CD14-positive monocyte (primary cell): ENCODE results near the gene XCR1. TPM values are rescaled to one million over a fixed set of nuclear protein-coding genes. Genes with fewer than 3 reads are reported as not detected.
"Not testable (repeated sequence)": the region's sequence is repeated elsewhere in the genome, so short reads cannot be mapped to it uniquely, and the experiment has no call there.

Experiments used
- DNase-seq, 3 donors: peaks; one replicate each; pipeline ENCODE4 v3.0.0-alpha.2; 2011 to 2022
- H2AFZ ChIP-seq: 2 replicates; pipeline ENCODE4 v1.6.0; 2012; ENCODE audit warnings: mild to moderate bottlenecking, low read depth, low read length, inconsistent platforms; ENCODE audit not compliant: insufficient read depth, poor library complexity, severe bottlenecking
- H3K27ac ChIP-seq, 2 donors: 1 replicate in 1 of 2; 2 replicates in 1 of 2; pipeline ENCODE4 v1.5.1; 2012 to 2013; ENCODE audit warnings: low read length in 2 of 2, control low read depth in 1 of 2, inconsistent platforms in 1 of 2, low read depth in 1 of 2, mild to moderate bottlenecking in 1 of 2
- H3K27me3 ChIP-seq, 2 donors: one replicate each; pipeline versions ENCODE4 v1.6.0 to v1.6.1; 2011 to 2013; ENCODE audit warnings: low read length in 2 of 2; ENCODE audit not compliant: control insufficient read depth in 2 of 2, insufficient read depth in 2 of 2
- H3K36me3 ChIP-seq, 2 donors: replicated peaks in 1 of 2; 1 replicate in 1 of 2; 2 replicates in 1 of 2; pipeline versions ENCODE4 v1.5.1 to v1.6.1; 2012 to 2013; ENCODE audit warnings: low read length in 2 of 2, control low read depth in 1 of 2, inconsistent platforms in 1 of 2, mild to moderate bottlenecking in 1 of 2; ENCODE audit not compliant: insufficient read depth in 2 of 2, control insufficient read depth in 1 of 2
- H3K4me1 ChIP-seq, 2 donors: 1 replicate in 1 of 2; 2 replicates in 1 of 2; pipeline versions ENCODE4 v1.5.1 to v1.6.1; 2012 to 2013; ENCODE audit warnings: low read length in 2 of 2, control low read depth in 1 of 2, inconsistent platforms in 1 of 2, mild to moderate bottlenecking in 1 of 2, moderate library complexity in 1 of 2; ENCODE audit not compliant: insufficient read depth in 2 of 2, control insufficient read depth in 1 of 2
- H3K4me2 ChIP-seq: replicated peaks from 2 replicates; pipeline ENCODE3; 2012; ENCODE audit warnings: low read length, moderate library complexity, mild to moderate bottlenecking; ENCODE audit not compliant: poor library complexity, severe bottlenecking; ENCODE audit errors: extremely low read depth
- H3K4me3 ChIP-seq, 3 experiments: fragments of 200-600 bp in 1 of 3; sonication (generic) in 1 of 3; replicated peaks in 1 of 3; 1 replicate in 2 of 3; 2 replicates in 1 of 3; pipeline ENCODE4 v1.5.1; 2011 to 2013; ENCODE audit warnings: low read length in 3 of 3, mild to moderate bottlenecking in 3 of 3, control low read depth in 2 of 3, low read depth in 2 of 3, inconsistent platforms in 1 of 3, moderate library complexity in 1 of 3
- H3K79me2 ChIP-seq: 2 replicates; pipeline ENCODE4 v1.6.0; 2012; ENCODE audit warnings: mild to moderate bottlenecking, control low read depth, inconsistent platforms, low read length, moderate library complexity; ENCODE audit not compliant: insufficient read depth
- H3K9ac ChIP-seq: 2 replicates; pipeline ENCODE4 v1.6.0; 2017; ENCODE audit warnings: low read length, mild to moderate bottlenecking; ENCODE audit not compliant: insufficient read depth, poor library complexity, severe bottlenecking
- H3K9me3 ChIP-seq, 2 donors: replicated peaks in 1 of 2; 1 replicate in 1 of 2; 2 replicates in 1 of 2; pipeline versions ENCODE4 v1.5.1 to v1.6.1; 2012 to 2013; ENCODE audit warnings: low read length in 2 of 2, control low read depth in 1 of 2; ENCODE audit not compliant: control insufficient read depth in 1 of 2, insufficient read depth in 1 of 2
- H4K20me1 ChIP-seq: 2 replicates; pipeline ENCODE4 v1.6.0; 2012; ENCODE audit warnings: mild to moderate bottlenecking, low read length, control low read depth, moderate library complexity; ENCODE audit not compliant: insufficient read depth
- H3K27ac Mint-ChIP-seq, 7 donors: one replicate each; pipeline ENCODE4 v1.8.0; 2020; ENCODE audit warnings: mild to moderate bottlenecking in 7 of 7, mixed read lengths in 7 of 7, moderate library complexity in 6 of 7, inconsistent platforms in 2 of 7
- H3K27me3 Mint-ChIP-seq, 3 donors: one replicate each; pipeline ENCODE4 v1.8.0; 2021 to 2022; ENCODE audit warnings: low read depth in 3 of 3, mild to moderate bottlenecking in 3 of 3, mixed read lengths in 3 of 3, moderate library complexity in 3 of 3, inconsistent platforms in 1 of 3
- H3K36me3 Mint-ChIP-seq, 2 donors: one replicate each; pipeline ENCODE4 v1.8.0; 2020; ENCODE audit warnings: mixed read lengths in 2 of 2, inconsistent platforms in 1 of 2, mild to moderate bottlenecking in 1 of 2
- H3K4me1 Mint-ChIP-seq: one replicate; pipeline ENCODE4 v1.8.0; 2020; ENCODE audit warnings: mild to moderate bottlenecking, mixed read lengths
- H3K4me3 Mint-ChIP-seq, 2 donors: one replicate each; pipeline ENCODE4 v1.8.0; 2020; ENCODE audit warnings: mild to moderate bottlenecking in 2 of 2, mixed read lengths in 2 of 2, moderate library complexity in 1 of 2
- H3K9me3 Mint-ChIP-seq, 7 donors: one replicate each; pipeline ENCODE4 v1.8.0; 2020 to 2022; ENCODE audit warnings: mixed read lengths in 7 of 7, mild to moderate bottlenecking in 6 of 7, moderate library complexity in 6 of 7, inconsistent platforms in 2 of 7
- CTCF ChIP-seq: fragments of 200-600 bp; IDR thresholded peaks from one replicate; pipeline ENCODE4 v1.8.0; 2022; ENCODE audit warnings: antibody characterized with exemption, mild to moderate bottlenecking
- WGBS: methylation state at CpG from one replicate; pipeline ENCODE4 v1.1.5; 2013; ENCODE audit warnings: missing lambda C conversion rate; ENCODE audit not compliant: insufficient coverage; 5-methylcytosine and 5-hydroxymethylcytosine counted together
- intact Hi-C, 2 donors: fragments of 100-400 bp; cut with micrococcal nuclease; formaldehyde crosslinking; loops; one replicate each; pipeline versions ENCODE4 v1.15.0 to v1.15.1; 2023
- polyA plus RNA-seq, 3 donors: library from polyadenylated mRNA; depleted of rRNA in 1 of 3; unstranded in 2 of 3; stranded (reverse) in 1 of 3; fragments of 300-500 nt in 2 of 3; fragments of >200 nt in 1 of 3; fragmentation: Illumina TruSeq in 2 of 3; gene quantifications; 1 replicate in 2 of 3; 2 replicates in 1 of 3; pipeline ENCODE4 v1.2.3, GENCODE V29; 2012 to 2021

XCR1 gene
- polyA plus RNA-seq, 3 donors, result 0.03 to 0.05 TPM; not detected in 1

- H3K4me3 Mint-ChIP-seq, result no peak overlapping the region
- H3K9me3 Mint-ChIP-seq, result peaks cover 0 to 1% (median 0%) of the 10 kb centered on the region in 7 donors
- H4K20me1 ChIP-seq, result no peaks in the 10 kb centered on the region
- no peaks in the 10 kb centered on the region for H3K79me2 ChIP-seq
- H3K4me3 ChIP-seq, result no peak overlapping the region
- WGBS, result no CpG with 5 or more reads among the region's 1 CpG
- no peak for DNase-seq
- H3K4me2 ChIP-seq, result no peak overlapping the region
- H3K27ac Mint-ChIP-seq, result no peak overlapping the region
- intact Hi-C loops, result no loop called here
- H3K4me1 Mint-ChIP-seq, result peaks cover 2% of the 10 kb centered on the region
- no peaks in the 10 kb centered on the region for H3K36me3 Mint-ChIP-seq
- H3K27me3 Mint-ChIP-seq, result peaks cover 0 to 9% (median 0%) of the 10 kb centered on the region in 3 donors
- TF ChIP-seq CTCF, result no peak
- no peaks in the 10 kb centered on the region for H3K4me1 ChIP-seq
- no peaks in the 10 kb centered on the region for H3K27me3 ChIP-seq
- H3K9ac ChIP-seq, result no peak overlapping the region
- H3K27ac ChIP-seq, result no peak overlapping the region
- no peak overlapping the region for H2AFZ ChIP-seq
- no peaks in the 10 kb centered on the region for H3K9me3 ChIP-seq
- no peaks in the 10 kb centered on the region for H3K36me3 ChIP-seq
These were observed 11.6 kb upstream of the XCR1 start for GRCh38 chr3:46038916-46039315.

GRCh38 chr3:46038071-46038470 lies 10.8 kb upstream of the XCR1 start:
- H3K4me3 ChIP-seq, H3K27ac Mint-ChIP-seq, DNase-seq, H3K27ac ChIP-seq, H3K4me1 ChIP-seq, H3K9me3 ChIP-seq, H3K36me3 Mint-ChIP-seq, H3K9ac ChIP-seq, H3K79me2 ChIP-seq, H3K4me3 Mint-ChIP-seq, H3K36me3 ChIP-seq, H3K9me3 Mint-ChIP-seq, H4K20me1 ChIP-seq, H2AFZ ChIP-seq, intact Hi-C loops, H3K4me2 ChIP-seq, H3K4me1 Mint-ChIP-seq, H3K27me3 ChIP-seq: not testable (repeated sequence)
- peaks cover 0 to 10% (median 0%) of the 10 kb centered on the region in 3 donors for H3K27me3 Mint-ChIP-seq
- no CpG with 5 or more reads among the region's 3 CpGs for WGBS
